Stimulated activated CD8-positive, alpha-beta memory T cell treated with anti-CD3 and anti-CD28 coated beads, Interleukin-7, amount 100 ng/mL, for 48 hours (primary cell): ENCODE results near the gene FPR2.

Experiments used
- DNase-seq, 2 donors: peaks; one replicate each; pipeline ENCODE4 v3.0.0-alpha.2; 2020; ENCODE audit warnings: low read depth in 1 of 2; ENCODE audit errors: extremely low read depth in 1 of 2

FPR2 gene

DNA sequence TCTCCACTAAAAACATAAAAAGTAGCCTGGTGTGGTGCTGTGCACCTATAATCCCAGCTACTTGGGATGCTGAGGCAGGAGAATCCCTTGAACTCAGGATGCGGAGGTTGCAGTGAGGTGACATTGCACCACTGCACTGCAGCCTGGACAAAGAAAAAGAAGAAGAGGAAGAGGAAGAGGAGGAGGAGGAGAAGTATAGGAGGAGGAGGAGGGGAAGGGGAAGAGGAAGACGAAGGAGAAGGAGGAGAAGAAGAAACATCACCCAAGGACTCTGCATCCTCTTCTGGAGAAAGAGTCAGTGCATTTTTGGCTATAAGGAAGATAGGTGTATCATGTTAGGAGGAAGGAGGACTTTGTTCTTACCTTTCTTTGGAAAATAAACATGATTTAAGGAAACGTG is 21.0 kb downstream of the FPR2 start:
- DNase-seq: no peak

DNA sequence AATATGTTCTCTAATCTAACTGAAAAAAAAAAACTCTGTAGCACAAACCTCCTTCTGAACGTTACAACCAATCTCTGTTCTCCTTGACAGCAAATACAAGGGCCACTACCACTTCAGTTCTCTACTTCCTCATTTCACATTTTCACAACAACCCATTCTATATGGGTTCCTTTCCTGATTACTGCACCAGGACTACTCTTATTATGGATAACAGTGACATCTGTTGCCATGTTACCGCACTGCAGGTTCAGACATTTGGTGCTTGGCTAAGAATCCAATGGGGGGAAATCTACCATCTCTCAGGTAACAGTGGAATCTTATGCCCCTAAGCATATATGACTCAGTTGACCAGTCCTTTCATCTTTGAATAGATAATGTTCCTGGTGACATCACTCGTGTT is 22.4 kb downstream of the FPR2 start:
- no peak for DNase-seq

DNA sequence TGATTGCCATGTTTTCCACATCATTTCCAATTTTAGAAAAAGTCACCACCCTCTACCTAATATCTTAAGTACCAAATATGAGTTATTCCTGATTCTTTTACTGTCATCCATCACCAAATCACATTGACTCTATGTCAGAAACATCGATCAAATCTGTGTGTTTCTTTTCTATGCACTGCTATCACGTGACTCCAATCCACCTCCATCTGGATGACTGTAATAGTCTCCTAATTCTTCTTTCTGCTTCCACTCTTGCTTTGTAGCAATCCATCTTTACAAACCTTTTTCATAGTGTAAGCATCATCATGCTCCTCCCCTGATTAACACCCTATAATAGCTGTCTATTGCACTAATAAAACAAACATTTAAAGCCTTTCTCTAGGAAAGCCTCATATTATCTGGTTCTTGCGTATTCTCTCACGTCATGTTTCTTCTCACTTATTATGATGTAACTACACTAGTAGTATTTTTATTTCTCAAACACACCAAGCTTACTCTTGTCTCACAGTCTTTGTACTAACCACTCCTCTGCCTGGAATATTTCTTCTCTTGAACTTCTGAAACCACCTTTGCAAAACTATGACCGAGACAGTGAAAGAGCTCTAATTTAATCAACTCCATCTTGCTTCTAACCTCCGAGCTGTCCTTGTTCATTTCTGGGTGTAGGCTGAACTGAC is 23.3 kb downstream of the FPR2 start:
- no peak for DNase-seq

DNA sequence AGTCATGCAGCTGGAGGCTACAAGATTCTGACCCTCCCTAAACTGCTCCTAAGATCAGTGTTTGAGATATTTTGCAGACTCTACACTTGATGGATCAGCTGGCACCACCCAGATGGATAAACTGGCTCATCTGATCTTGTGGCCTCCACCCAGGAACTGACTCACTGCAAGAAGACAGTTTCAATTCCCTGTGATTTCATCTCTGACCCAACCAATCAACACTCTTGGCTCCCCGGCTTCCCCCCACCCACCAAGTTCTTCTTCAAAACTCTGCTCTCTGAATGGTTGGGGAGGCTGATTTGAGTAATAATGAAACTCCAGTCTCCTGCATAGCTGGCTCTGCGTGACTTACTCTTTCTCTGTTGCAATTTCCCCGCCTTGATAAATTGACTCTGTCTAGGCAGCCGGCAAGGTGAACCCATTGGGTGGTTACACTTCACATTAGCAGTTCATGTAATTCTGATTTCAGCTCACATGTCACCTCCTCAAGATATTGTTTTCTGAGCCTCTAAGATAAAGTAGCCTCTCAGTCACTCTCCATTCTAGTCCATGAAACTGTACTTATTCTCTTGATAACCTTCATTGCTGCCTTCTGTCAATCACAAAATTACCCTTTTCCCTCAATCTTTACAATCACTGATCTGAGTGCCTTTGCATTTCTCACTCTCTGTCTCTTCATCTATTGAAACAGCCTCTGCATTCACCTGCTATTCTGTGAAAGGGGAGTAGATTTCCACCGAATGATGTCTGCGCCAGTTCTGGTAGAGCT is 24.1 kb downstream of the FPR2 start:
- DNase-seq: peak; percentile 19 to 47

DNA sequence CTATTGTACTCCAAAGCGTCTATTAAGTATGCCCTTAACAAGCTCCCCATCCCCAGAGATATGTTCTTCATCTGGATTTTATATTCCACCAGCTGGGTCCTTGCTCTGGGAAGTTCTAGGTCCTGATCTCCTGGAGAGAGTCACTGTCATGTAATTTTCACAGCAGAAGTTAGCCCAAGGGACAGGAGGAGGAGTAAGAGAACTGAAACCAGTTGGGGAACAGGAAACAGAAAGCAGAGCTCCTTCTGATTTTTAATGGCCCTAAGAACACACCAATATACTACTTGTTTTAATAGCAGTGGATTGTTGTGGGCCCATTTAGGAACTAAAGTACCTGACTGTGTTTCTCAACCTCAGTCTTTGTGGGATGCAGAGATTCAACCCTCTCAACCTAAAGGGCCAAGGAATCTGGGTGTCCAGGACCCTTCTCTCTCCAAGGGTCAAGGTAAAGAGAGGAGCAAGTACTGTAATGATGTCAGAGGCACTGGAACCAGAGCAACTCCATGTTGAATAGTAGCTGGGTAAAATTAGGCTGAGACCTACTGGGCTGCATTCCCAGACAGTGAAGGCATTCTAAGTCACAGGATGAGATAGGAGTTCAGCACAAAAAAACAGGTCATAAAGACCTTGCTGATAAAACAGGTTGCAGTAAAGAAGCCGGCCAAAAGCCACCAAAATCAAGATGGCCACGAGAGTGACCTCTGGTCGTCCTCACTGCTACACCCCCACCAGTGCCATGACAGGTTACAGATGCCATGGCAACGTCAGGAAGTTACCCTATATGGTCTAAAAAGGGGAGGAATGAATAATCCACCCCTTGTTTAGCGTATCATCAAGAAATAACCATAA is 25.9 kb downstream of the FPR2 start:
- DNase-seq: no peak

DNA sequence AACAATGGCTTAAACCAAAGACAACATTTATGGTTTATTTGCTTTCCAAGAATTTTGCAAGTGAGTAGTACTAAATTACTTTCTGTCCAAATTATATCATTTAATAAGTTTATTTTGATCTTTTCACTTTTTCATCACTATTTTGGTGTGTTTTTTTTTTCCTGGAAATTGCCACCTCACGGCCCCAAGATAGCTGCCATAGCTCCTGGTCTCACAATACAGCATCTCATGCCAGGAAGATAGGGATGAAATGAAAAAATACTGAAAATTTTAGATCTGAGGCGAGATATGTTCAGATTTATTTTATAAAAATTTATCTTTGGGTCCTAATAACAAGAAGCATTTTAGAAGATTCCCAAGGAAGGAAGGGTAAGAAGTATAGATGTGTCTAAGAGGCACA is 27.0 kb downstream of the FPR2 start:
- DNase-seq: no peak

DNA sequence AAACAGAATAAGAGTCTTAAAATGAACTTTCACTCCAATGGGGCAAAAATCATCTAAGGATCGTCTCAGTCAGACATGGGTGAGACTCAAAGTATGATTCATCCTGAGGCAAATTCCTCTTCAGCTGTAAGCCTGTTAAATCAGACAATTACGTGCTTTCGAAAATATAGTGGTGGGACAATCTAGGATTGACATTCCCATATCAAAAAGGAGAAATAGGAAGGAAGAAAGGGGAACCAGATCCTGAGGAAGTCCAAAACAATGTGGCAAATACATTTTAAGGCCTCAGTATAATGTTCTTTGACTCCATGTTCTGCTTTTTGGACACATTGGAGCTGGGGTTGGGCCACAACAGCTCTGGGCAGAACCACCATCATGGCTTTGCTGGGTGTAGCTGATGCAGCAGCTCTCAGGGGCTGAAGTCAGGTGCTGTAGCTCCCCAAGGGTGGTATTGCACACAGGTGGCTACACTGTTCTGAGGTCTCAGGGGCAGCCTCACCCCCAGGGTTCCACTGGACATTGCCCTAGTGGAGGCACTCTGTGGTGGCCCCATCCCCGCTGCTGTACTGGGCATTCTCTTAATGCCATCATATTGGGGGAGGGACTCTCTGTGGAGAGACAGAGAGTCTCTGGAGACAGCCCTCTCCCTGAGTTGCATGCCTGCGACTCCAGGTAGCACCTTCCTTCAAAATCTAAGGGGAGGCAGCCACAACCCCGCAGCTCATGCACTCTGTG is 28.2 kb downstream of the FPR2 start:
- no peak for DNase-seq

DNA sequence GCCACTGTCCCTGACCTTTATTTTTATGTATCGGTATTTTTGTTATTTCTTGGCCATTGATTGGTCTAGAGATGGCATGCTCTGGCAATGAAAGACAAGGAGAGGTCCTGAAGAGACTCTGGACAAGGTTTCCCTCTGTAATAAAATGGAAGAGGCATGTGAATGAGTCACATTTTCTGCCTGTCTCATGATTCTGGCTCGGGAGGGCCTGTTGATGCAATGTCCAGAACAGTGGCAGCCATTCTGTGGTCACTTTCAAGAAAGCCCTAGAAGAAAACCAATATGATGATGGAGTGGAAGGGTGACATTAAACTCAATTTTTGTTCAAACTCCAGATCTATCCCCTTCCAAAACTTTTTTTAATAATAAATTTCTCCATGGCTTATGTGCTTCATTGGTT is 32.0 kb downstream of the FPR2 start:
- DNase-seq: no peak

DNA sequence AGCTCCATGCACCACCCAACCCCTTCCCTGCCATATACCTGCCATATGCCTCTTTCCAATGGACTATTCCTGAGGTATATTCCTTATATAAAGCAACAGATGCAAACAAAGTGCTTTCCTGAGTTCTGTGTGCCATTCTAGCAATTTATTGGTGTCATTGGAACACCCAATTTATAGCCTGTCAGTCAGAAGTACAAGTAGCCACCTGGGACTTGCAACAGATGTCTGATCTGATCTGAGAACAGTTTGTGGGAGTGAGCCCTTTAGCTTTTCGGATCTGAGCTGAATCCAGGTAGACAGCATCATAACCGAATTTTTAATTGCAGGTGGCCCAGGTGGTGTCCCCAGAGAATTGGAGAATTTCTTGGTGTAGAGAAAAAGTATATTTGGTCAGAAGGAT is 33.0 kb downstream of the FPR2 start:
- DNase-seq: no peak

DNA sequence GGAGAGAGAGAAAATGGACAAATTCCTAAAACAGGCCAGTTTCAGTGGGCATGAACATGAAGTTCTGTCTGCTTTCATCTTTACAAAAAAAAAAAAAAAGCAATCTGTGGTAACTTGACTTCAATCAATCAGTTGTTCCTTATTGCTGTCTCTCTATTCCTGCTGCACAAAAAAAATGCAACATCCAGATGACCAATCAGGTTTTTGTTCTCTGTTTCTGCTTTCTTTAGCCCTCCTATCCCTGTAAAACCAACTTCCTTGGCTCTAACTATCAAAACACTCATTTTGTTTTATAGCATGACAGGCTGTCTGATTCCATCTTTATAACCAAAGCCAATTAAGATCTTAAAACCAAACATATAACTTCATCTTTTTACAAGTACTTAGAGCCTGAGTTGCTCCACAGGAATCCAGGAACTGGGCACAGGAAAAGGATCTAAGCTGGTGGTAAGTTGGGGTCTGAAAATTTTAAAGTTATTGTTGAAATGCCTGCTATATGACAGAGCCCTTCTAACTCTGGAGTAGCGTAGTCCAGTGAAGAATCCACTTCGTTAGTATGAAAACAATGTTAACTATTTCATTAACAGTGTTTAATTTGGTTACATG is 34.0 kb downstream of the FPR2 start, which contains the start of gene FPR3:
TSS of gene FPR3 (plus strand) at position 273 of the 606 bp plus-strand sequence. CDS start 28,592 bp downstream, outside the sequence.
- no peak for DNase-seq

DNA sequence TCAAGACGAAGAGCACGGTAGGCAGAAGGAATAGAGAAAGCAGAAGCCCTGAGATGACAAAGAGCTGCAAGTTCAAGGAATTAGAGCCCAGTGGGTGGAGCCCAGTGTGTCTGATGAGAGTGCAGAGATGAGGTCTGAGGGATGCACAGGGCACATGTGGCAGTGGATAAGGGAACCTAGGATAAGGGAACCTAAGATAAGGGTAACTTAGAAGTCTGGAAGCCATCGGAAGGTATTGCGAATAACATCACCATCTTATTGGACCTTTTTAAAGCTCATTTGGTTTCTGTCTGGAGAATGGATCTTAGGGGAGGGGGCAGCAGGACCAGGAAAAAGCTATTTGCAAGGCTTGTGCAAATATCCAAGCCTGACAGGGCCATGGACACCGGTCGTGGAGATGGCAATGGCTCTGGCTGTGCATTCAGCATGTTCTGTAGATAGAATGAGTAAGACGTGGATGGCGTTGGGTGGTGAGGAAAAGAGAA is 35.3 kb downstream of the FPR2 start:
- no peak for DNase-seq

DNA sequence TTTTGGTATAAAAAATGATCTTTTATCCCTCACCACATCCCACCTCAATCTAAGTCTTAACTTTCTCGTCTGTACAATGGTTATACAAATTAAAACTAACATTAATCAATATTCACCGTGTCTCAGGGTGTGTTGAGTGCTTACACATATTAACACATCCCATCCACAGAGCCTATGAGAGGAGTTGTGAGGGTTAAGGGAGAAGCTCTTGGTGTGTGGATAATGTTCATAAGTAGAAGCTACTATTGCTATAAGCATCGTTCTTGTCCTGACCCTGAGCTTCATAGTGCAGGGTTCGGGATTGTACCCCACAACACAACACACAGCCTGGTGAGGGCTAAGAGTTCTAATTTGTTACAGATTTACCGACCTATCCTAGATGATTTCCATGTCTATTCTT is 36.5 kb downstream of the FPR2 start:
- DNase-seq: no peak

DNA sequence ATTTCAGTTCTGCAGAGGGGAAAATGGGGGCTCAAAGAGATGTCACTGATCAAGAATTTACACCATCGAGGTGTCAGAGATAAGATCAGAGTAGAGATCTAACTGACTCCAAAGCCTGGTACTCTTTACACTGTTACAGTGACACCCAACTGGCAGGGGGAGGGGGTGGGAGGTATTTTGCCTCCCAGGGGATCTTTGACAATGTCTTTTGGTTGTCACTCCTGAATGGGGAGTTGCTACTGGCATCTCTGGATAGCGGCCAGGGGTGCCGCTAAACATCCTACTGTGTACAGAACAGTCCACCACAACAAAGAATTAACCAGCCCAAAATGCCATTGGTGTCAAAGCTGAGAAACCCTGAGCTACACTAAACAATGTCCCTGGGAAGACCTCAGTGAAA is 37.1 kb downstream of the FPR2 start:
- no peak for DNase-seq

DNA sequence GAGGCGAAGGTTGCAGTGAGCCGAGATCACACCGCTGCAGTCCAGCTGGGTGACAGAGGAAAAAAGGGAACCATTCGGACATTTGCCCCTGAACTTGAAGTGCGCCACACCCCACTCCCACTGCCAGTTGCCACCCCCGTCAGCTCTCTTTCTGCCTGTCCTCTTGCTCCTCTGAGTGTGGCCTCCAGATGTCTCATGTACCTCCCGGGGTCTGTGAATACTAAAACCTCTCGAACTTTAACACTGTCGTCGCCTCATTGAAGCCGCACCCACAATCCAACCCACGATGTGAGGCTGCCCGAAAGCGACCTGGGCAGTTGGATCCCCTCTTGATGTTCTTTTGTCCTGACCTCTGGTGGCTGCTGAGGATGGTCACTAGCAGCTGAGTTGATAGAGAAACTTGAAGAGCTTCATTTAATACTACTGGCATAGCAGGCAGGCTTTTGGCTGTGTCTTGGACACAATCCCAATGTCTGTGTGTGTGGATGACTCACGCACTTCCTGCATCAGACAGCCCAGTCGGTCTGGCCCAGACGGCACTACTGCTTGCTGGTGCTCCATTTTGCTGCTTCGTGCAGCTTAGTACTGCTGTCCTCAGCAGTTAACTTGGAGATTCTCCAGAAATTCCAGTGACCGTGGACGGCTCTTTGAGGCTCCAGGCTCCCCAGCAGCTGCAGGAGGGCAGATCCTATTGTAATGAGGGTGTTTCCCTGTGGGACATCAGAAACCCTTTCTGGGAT is 38.2 kb downstream of the FPR2 start:
- DNase-seq: no peak

DNA sequence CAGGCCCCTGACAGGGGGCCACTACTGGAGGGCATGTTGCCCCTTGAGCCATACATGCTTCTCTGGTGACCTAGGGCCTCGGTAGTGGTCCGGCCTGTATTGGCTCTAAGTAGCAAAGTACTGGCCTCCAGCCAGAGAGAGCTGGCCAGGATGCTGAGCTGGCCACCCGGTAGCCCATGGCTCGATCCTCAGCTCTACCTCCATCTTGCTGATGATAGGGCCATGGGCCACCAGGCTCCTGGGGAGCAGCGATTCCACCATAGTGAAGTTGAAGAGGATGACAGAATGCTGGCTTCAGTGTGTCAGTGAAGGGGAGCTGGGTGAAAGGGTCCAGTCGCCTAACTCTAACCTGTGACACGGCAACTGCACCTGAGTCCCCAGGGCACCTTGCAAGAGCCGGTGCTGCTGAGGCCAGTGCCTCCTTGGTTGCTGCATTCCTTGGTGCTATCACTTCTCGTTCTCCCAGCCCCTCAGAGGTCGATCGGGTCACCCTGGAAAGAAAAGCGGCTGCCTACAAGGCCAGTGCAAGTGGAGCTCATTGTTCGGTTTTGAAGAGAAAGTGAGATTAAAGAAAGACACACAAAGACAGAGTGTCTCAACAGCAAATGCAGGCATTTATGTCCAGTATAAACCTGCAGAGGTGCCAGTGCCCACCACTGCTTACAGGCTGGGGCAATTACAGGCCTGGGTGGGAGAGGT is 38.9 kb downstream of the FPR2 start:
- DNase-seq: no peak

DNA sequence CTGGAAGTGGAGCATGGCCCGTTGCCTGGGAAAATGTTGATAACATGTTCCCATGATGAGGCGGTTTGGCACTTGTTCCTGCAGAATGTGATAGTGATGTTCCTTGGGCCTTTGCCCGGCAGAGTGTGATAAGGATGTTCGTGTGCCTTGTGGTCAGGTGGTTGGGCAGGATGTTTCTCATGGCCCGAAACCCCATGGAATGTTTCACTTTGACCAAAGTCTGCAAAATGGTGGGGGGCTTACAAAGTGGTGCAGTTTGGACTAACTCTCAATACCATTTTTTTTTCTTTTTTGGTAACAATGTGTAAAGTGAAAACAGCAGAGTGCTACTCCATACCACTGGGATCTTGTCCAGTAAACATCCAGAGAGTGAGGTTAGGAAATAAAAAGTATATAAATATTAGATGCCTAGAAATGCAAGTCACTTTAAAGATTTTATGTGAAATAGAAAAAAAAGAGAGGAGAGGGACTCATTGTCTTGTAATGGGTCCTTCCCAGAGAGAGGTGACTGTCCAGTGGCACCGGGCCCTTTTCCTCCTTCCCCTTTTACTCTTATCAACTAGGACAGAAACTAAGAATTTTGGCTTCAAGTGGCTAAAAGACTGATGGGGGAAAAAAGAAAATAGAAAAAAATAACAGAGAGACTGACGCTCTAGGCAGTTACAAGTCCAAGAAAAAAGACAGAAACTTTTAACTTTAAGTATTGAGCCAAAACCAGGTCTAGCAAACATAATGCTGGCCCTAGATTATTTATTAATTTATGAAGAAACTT is 39.7 kb downstream of the FPR2 start:
- DNase-seq: no peak

DNA sequence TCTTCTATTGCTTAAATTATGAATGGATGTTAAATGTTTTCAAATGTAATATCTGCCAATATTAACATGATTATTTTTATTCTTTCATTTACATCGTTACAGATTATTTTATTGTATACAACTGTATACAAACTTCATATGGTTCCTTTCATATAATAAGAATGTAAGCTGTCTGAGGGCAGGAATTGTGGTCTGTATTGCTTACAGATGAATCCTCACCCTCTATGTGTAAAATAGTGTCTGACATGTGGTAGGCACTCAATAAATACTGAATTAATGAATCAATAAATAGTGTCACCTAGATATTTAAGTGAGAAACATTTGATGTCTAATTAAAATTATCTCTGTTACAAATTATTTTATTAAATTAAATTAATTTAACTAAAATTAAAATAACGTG is 41.8 kb downstream of the FPR2 start:
- no peak for DNase-seq

DNA sequence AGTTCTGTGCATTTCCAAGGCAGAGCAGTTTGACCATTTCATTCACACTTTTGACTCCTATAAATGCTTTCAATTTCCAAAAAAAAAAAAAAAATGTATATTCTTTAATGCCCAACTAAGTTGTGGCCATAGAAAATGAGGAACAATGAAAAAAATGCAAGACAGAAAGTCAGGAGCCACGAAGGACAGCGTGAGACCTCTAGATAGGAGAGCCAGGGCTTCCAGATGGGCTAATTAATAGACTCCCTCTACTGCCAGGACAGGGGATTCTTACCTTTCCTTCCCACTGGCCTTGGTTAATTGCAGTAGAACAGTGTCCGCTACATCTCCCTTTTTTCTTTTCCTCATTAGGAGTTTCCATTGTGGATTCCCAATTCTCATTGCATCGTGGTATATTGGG is 42.5 kb downstream of the FPR2 start:
- DNase-seq: no peak
